A673 (cell line): ENCODE results near the gene EXD2.

Experiments
- EZH2 ChIP-seq: fragments of 200-600 bp; sonication (generic); IDR thresholded peaks from 2 replicates; pipeline ENCODE4 v1.6.1; 2017; ENCODE audit warnings: borderline replicate concordance, low read depth, mild to moderate bottlenecking, mixed read lengths, antibody characterized with exemption, low read length; ENCODE audit not compliant: poor library complexity, severe bottlenecking
- TF ChIP-seq, protein P1 (sequence below): fragments of 300-800, 200-600 bp; sonication (generic); conservative IDR thresholded peaks from 2 replicates; pipeline ENCODE4 v1.5.1; 2017; ENCODE audit warnings: low read depth, mild to moderate bottlenecking, antibody characterized with exemption, low read length, moderate library complexity, mixed read lengths

DNA sequence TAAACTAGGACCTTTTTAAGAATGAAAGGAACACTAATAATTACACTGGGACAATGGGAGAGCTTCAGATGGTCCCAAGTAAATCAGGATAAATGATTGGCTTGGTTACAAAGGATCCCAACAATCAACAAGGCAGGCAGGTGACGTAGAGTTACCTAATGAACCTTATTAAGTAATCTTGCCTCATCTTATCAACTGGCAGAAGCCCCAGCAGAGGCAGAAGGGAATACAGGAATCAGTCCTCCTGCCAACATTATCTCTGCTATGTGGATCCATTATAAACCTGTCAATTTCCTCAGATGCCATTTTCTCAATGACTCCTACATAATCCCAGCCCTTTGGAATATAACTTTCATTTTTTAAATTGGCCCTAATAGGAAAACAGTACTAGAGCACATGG lies 49.7 kb upstream of the EXD2 start:
- TF ChIP-seq, protein P1, sequence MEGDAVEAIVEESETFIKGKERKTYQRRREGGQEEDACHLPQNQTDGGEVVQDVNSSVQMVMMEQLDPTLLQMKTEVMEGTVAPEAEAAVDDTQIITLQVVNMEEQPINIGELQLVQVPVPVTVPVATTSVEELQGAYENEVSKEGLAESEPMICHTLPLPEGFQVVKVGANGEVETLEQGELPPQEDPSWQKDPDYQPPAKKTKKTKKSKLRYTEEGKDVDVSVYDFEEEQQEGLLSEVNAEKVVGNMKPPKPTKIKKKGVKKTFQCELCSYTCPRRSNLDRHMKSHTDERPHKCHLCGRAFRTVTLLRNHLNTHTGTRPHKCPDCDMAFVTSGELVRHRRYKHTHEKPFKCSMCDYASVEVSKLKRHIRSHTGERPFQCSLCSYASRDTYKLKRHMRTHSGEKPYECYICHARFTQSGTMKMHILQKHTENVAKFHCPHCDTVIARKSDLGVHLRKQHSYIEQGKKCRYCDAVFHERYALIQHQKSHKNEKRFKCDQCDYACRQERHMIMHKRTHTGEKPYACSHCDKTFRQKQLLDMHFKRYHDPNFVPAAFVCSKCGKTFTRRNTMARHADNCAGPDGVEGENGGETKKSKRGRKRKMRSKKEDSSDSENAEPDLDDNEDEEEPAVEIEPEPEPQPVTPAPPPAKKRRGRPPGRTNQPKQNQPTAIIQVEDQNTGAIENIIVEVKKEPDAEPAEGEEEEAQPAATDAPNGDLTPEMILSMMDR = no peak
- no peak for TF ChIP-seq EZH2
